GM10266 (cell line): ENCODE measurements around the gene UBXN6.

Experiments used
- DNase-seq: peaks from one replicate; pipeline ENCODE4 v3.0.0; 2012; ENCODE audit errors: extremely low spot score
- CTCF ChIP-seq: IDR thresholded peaks from 2 replicates; pipeline ENCODE4 v1.5.1; 2012; ENCODE audit warnings: mild to moderate bottlenecking, low read depth; ENCODE audit not compliant: control insufficient read depth, insufficient read depth; ENCODE audit errors: missing control alignments

The UBXN6 gene

GRCh38 chr19:4454747-4455718, 2.6 kb downstream of the UBXN6 start:
- no peak for TF ChIP-seq CTCF
- no peak for DNase-seq

- DNase-seq = no peak
- no peak for TF ChIP-seq CTCF
Observed at GRCh38 chr19:4453232-4454179, 4.1 kb downstream of the UBXN6 start.

- DNase-seq = no peak
- no peak for TF ChIP-seq CTCF
Observed at GRCh38 chr19:4452230-4452990, 5.2 kb downstream of the UBXN6 start.

GRCh38 chr19:4449639-4450028, 8.0 kb downstream of the UBXN6 start:
- DNase-seq = no peak
- TF ChIP-seq CTCF = no peak

GRCh38 chr19:4449022-4449638, 8.5 kb downstream of the UBXN6 start:
- TF ChIP-seq CTCF = no peak
- DNase-seq = no peak

GRCh38 chr19:4448147-4448985, 9.2 kb downstream of the UBXN6 start:
- DNase-seq = no peak

More at GRCh38 chr19:4448147-4448985, 9.2 kb downstream of the UBXN6 start:
- no peak for TF ChIP-seq CTCF
